ENCODE data around the gene TREML2. TPM values are rescaled to one million over a fixed set of nuclear protein-coding genes. Genes with fewer than 3 reads are reported as not detected.

The TREML2 gene
- total RNA-seq, 1 donor from 2014 or later: 0.39 TPM

Small RNA genes within 50 kb of the gene (small RNA-seq; reads per million reads assigned to genes)
- not detected for gene AL391903.2 (ENCODE audit: low replicate concordance)
- gene RNA5SP207 (ENCODE audit: low replicate concordance): 0.07 reads per million

Other genes starting within 250 kb of the TREML2 start
- gene UNC5CL, start 161.9 kb downstream of the TREML2 start, total RNA-seq: 0.30 TPM
- 0.79 TPM for gene TSPO2, start 158.7 kb downstream of the TREML2 start, total RNA-seq
- 60.6 TPM for gene APOBEC2, start 147.9 kb downstream of the TREML2 start, total RNA-seq
- 12.1 TPM for gene OARD1, start 128.8 kb downstream of the TREML2 start, total RNA-seq
- gene NFYA, start 128.2 kb downstream of the TREML2 start, total RNA-seq: 27.0 TPM
- 0.49 TPM for gene TREML1, start 46.8 kb downstream of the TREML2 start, total RNA-seq
- 0.59 TPM for gene TREM2, start 38.0 kb downstream of the TREML2 start, total RNA-seq
- gene TREML4, start 27.2 kb upstream of the TREML2 start, total RNA-seq: not detected
- 1.6 TPM for gene TREM1, start 85.5 kb upstream of the TREML2 start, total RNA-seq
- not detected for gene NCR2, start 134.5 kb upstream of the TREML2 start, total RNA-seq